Gastrocnemius medialis (tissue), 4 donors: ENCODE data around the gene ACVR1. TPM values are rescaled to one million over a fixed set of nuclear protein-coding genes. Genes with fewer than 3 reads are reported as not detected.
"Not testable (repeated sequence)": the region's sequence is repeated elsewhere in the genome, so short reads cannot be mapped to it uniquely, and the experiment has no call there.

Experiments used
- ATAC-seq, 2 donors: fragments of 150-250 bp; one replicate each; pipeline ENCODE4 v1.9.1; 2016
- DNase-seq, 2 donors: peaks; one replicate each; pipeline ENCODE4 v3.0.0-alpha.2; 2019
- H3K27ac ChIP-seq, 4 donors: fragments of 200-600 bp; sonication (generic); 1 replicate in 1 of 4; 2 replicates in 3 of 4; pipeline ENCODE4 v1.5.1; 2016 to 2018; ENCODE audit warnings: mild to moderate bottlenecking in 2 of 4, moderate library complexity in 1 of 4
- H3K27me3 ChIP-seq, 3 donors: fragments of 200-600 bp; sonication (generic) in 2 of 3; 1 replicate in 1 of 3; 2 replicates in 2 of 3; pipeline versions ENCODE4 v1.5.1 to v1.6.0; 2016 to 2019; ENCODE audit warnings: mild to moderate bottlenecking in 1 of 3, moderate library complexity in 1 of 3
- H3K36me3 ChIP-seq, 2 donors: fragments of 200-600 bp; sonication (generic) in 1 of 2; one replicate each; pipeline ENCODE4 v1.5.1; 2017 to 2018
- H3K4me1 ChIP-seq, 2 donors: fragments of 200-600 bp; sonication (generic) in 1 of 2; one replicate each; pipeline ENCODE4 v1.5.1; 2016 to 2017; ENCODE audit warnings: mild to moderate bottlenecking in 2 of 2
- H3K4me3 ChIP-seq, 4 donors: fragments of 200-600 bp; sonication (generic) in 3 of 4; 1 replicate in 1 of 4; 2 replicates in 3 of 4; pipeline ENCODE4 v1.5.1; 2016 to 2019; ENCODE audit warnings: mild to moderate bottlenecking in 2 of 4
- H3K9me3 ChIP-seq, 3 donors: fragments of 200-600 bp; sonication (generic) in 2 of 3; 1 replicate in 1 of 3; 2 replicates in 2 of 3; pipeline ENCODE4 v1.5.1; 2016 to 2019
- POLR2A ChIP-seq, 2 donors: fragments of 450-650 bp; IDR thresholded peaks; one replicate each; pipeline ENCODE4 v1.6.1; 2017; ENCODE audit warnings: antibody characterized with exemption in 2 of 2, mild to moderate bottlenecking in 2 of 2, moderate library complexity in 2 of 2
- in situ Hi-C, 4 donors: fragments of 200-750 bp; cut with MboI; loops; one replicate each; pipeline versions ENCODE4 v1.15.0 to v1.8.0; 2017; ENCODE audit warnings: low sequenced_read_pairs in 4 of 4
- intact Hi-C: fragments of 100-400 bp; cut with DNase I; formaldehyde crosslinking; loops from one replicate; pipeline ENCODE4 v1.15.1; 2023; ENCODE audit warnings: low total_unique reads
- total RNA-seq, 4 donors: library from RNA; depleted of rRNA; stranded (reverse); fragments of >200 nt; gene quantifications; one replicate each; pipeline versions ENCODE4 v1.1.0 to v1.2.3, GENCODE V29; 2016
- TF ChIP-seq, protein P1 (sequence below), 5 experiments: fragments of 450-650 bp in 3 of 5; fragments of 200-600 bp in 2 of 5; sonication (generic) in 2 of 5; IDR thresholded peaks in 4 of 5; conservative IDR thresholded peaks in 1 of 5; 1 replicate in 4 of 5; 2 replicates in 1 of 5; pipeline ENCODE4 v1.5.1; 2016 to 2019; ENCODE audit warnings: antibody characterized with exemption in 5 of 5, mild to moderate bottlenecking in 3 of 5, moderate library complexity in 3 of 5

ACVR1 gene
- total RNA-seq, 4 donors from 2014 or later: 10.8 to 18.4 (median 12.2) TPM

DNA sequence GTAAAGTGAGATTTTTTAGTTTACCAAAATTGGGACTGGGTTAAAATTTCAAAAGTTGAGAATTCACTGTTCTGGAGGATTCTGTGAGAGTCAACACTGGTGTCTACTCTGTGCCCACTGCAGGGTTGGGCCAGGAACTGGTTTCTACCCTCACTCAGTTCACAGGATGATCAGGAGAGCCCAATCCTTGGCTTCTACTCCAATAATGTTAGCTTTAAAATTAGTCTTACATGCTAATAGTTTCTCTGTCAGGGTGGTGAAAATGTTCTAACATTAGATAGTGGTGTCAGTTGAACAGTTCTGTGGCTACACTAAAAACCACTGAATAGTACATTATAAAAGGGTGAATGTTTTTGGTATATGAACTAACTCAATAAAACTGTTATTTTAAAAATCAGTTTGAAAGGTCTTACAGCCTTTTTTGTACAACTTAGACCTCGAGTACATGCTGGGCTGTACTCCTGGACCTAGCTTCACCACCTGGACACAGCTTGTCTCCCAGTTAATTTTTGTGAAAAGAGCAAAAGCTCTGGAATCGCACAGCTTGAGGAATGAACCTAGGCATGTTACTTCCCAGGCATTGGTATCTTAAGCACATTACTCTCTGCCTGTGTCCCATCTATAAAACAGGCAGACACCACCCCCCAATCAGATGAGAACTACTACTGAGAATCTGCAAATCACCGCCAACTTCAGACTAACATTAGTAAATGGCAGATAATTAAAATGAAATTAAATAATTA is 44.4 kb downstream of the ACVR1 start:
- in situ Hi-C loops: no loop called here

DNA sequence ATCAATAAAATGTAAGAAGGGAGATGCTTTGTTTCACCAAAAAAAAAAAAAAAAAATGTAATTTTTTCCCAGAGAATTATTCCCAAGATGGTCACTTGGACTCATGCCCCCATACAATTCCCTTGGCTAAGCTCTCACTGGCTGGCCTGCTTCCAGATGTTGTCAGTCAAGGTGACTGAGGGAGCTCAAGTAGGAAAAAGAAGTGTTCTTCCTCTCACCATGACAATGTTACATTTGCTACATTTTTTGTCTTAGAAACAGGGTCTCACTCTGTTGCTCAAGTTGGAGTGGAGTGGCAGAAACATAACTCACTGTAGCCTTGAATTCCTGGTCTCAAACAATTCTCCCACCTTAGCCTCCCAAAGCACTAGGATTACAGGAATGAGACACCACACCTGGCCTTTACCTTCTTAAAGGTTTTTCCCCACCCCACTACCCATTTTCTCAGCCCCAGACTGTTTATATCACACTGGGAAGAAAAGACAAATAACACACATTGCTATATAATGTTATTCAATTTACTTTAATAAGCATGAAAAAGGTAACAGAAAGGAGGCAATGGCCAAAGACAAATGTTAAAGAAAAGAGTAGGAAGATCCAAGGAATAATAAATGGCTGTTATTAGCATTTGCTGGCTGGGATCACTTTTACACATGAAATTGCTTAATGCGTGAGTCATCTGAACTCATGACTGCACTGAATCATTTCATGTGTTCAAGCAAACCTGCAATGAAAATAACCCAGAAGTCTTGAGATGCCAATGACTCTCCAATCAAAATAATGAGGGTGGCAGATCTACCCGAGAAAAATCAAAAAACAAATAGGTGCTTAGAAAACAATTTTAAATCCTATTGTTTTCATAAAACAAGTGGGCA is 45.2 kb downstream of the ACVR1 start:
- peak in 1 of 2 donors; percentile 48 for DNase-seq
- ATAC-seq: peak; percentile 93 to 94
- peak overlapping the region; percentile 69 to 84 (median 78) for H3K27ac ChIP-seq
- H3K4me1 ChIP-seq: peaks cover 31 to 59% of the 10 kb centered on the region in 2 donors
- H3K9me3 ChIP-seq: no peaks in the 10 kb centered on the region
- intact Hi-C loops (no loop called here), in situ Hi-C loops (no loop called here)
- no peaks in the 10 kb centered on the region for H3K36me3 ChIP-seq
- H3K27me3 ChIP-seq: no peaks in the 10 kb centered on the region
- H3K4me3 ChIP-seq: no peak overlapping the region
- TF ChIP-seq, protein P1, sequence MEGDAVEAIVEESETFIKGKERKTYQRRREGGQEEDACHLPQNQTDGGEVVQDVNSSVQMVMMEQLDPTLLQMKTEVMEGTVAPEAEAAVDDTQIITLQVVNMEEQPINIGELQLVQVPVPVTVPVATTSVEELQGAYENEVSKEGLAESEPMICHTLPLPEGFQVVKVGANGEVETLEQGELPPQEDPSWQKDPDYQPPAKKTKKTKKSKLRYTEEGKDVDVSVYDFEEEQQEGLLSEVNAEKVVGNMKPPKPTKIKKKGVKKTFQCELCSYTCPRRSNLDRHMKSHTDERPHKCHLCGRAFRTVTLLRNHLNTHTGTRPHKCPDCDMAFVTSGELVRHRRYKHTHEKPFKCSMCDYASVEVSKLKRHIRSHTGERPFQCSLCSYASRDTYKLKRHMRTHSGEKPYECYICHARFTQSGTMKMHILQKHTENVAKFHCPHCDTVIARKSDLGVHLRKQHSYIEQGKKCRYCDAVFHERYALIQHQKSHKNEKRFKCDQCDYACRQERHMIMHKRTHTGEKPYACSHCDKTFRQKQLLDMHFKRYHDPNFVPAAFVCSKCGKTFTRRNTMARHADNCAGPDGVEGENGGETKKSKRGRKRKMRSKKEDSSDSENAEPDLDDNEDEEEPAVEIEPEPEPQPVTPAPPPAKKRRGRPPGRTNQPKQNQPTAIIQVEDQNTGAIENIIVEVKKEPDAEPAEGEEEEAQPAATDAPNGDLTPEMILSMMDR (IDR thresholded peaks at IDR 0.05 in 4 of 5, conservative IDR thresholded peaks at IDR 0.05 in 1 of 5): no peak
- no peak for TF ChIP-seq POLR2A (IDR thresholded peaks at IDR 0.05)

More for the DNA sequence above, 44.4 kb downstream of the ACVR1 start:
- TF ChIP-seq, protein P1 (IDR thresholded peaks at IDR 0.05 in 4 of 5, conservative IDR thresholded peaks at IDR 0.05 in 1 of 5): no peak
- TF ChIP-seq POLR2A (IDR thresholded peaks at IDR 0.05): no peak
- Histone ChIP-seq H3K36me3 (no peaks in the 10 kb centered on the region), H3K27ac (peak overlapping the region; percentile 69 to 84 (median 78)), H3K4me3 (no peak overlapping the region), H3K27me3 (no peaks in the 10 kb centered on the region), H3K4me1 (peaks cover 28 to 62% of the 10 kb centered on the region in 2 donors), H3K9me3 (no peaks in the 10 kb centered on the region)
- intact Hi-C loops: no loop called here
- ATAC-seq: peak; percentile 25 to 43
- DNase-seq: no peak

DNA sequence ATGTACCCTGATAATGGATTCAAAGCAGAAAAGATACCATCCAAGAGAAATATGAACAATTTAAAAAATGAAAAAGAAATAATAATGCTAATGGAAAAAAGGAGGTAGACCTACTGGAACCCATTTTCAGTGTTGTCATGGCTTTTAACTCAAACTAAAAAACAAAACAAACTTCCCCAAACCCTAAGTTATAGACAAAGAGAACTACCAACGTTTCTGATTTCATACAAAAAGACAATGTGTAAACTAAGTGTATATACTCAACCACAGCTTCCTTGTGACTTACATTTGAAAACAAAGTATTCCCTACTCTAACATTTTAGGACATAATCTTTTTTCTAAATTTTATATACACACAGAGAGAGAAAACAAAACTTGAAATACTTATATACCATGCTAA is 45.9 kb downstream of the ACVR1 start:
- TF ChIP-seq, protein P1 (IDR thresholded peaks at IDR 0.05 in 4 of 5, conservative IDR thresholded peaks at IDR 0.05 in 1 of 5): no peak
- TF ChIP-seq POLR2A (IDR thresholded peaks at IDR 0.05): no peak
- no peak for ATAC-seq
- no peak for DNase-seq
- Histone ChIP-seq H3K4me1 (peaks cover 32 to 62% of the 10 kb centered on the region in 2 donors), H3K27ac (peak overlapping the region; percentile 69 to 84 (median 78)), H3K4me3 (no peak overlapping the region), H3K9me3 (no peaks in the 10 kb centered on the region), H3K27me3 (no peaks in the 10 kb centered on the region), H3K36me3 (no peaks in the 10 kb centered on the region)
- in situ Hi-C loops (no loop called here), intact Hi-C loops (no loop called here)

DNA sequence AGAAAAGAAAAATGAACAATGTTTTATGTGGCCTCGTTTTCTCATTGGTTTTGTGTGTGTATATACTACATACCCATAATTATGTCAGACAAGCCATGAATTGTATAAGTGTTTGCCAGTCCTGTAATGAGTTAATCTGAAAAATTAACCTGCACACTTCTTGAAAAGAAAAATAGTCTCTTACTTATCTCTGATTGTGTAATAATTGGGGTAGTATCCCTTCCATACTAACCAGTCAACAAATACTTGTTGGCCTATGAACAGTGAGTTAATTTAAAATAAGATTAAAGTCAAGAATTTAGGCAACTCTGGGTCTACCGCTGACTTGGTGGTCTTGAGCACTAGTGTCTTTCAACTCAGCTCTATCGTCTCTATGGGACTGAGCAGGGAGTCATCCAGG is 48.8 kb downstream of the ACVR1 start:
- peaks cover 45 to 67% of the 10 kb centered on the region in 2 donors for H3K4me1 ChIP-seq
- H3K4me3 ChIP-seq: no peak overlapping the region
- TF ChIP-seq, protein P1 (IDR thresholded peaks at IDR 0.05 in 4 of 5, conservative IDR thresholded peaks at IDR 0.05 in 1 of 5): no peak
- TF ChIP-seq POLR2A (IDR thresholded peaks at IDR 0.05): no peak
- intact Hi-C loops: no loop called here
- no peaks in the 10 kb centered on the region for H3K9me3 ChIP-seq
- H3K27ac ChIP-seq: peak overlapping the region in 1 of 4 donors; percentile 71
- no peaks in the 10 kb centered on the region for H3K27me3 ChIP-seq
- in situ Hi-C loops: no loop called here
- no peaks in the 10 kb centered on the region for H3K36me3 ChIP-seq
- ATAC-seq: no peak
- no peak for DNase-seq

DNA sequence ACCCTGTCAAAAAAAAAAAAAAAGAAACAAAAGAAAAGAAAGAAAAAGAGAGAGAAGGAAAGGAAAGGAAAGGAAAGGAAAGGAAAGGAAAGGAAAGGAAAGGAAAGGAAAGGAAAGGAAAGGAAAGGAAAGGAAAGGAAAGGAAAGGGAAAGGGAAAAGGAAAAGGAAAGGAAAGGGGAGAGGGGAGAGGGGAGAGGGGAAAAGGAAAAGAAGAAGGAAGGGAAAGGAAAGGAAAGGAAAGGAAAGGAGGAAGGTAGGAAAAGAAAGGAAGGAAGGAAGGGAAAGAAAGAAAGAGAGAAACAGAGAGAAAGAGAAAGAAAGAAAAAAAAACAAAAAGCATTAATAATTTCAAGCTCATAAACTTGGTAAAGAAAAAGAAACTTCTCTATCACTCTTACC is 49.5 kb downstream of the ACVR1 start:
- H3K27ac ChIP-seq: peak overlapping the region; percentile 47 to 71 (median 58)
- in situ Hi-C loops, H3K27me3 ChIP-seq, H3K9me3 ChIP-seq, H3K36me3 ChIP-seq, ATAC-seq, DNase-seq, H3K4me3 ChIP-seq, intact Hi-C loops: not testable (repeated sequence)
- peaks cover 45 to 67% of the 10 kb centered on the region in 2 donors for H3K4me1 ChIP-seq
